Activated CD8-positive, alpha-beta T cell treated with anti-CD3 and anti-CD28 coated beads for 36 hours (primary cell): Measurements from ENCODE around the gene ETS1. TPM values are rescaled to one million over a fixed set of nuclear protein-coding genes. Genes with fewer than 3 reads are reported as not detected.

ENCODE experiments used
- ATAC-seq: fragments of 200-7000 bp; cut with Tn5 transposase; one replicate; pipeline ENCODE4 v1.10.0; 2021; ENCODE audit warnings: mild to moderate bottlenecking, moderate library complexity
- CTCF ChIA-PET: fragments of 350-600 bp; sonication (Branson Sonifier 250); formaldehyde crosslinking; loops from one replicate; lab custom pipeline; 2021; ENCODE audit warnings: antibody characterized with exemption; lab: Charles Lee
- POLR2A ChIA-PET: fragments of 350-600 bp; sonication (Branson Sonifier 250); formaldehyde crosslinking; loops from one replicate; lab custom pipeline; 2021; ENCODE audit warnings: antibody characterized with exemption; lab: Charles Lee
- DNase-seq: peaks from one replicate; pipeline ENCODE4 v3.0.0-alpha.2; 2020
- H3K27ac Mint-ChIP-seq: one replicate; pipeline ENCODE4 v1.8.0; 2021; ENCODE audit warnings: mild to moderate bottlenecking, mixed read lengths
- H3K27me3 Mint-ChIP-seq: one replicate; pipeline ENCODE4 v1.8.0; 2021; ENCODE audit warnings: mixed read lengths
- H3K36me3 Mint-ChIP-seq: one replicate; pipeline ENCODE4 v1.8.0; 2021; ENCODE audit warnings: low read depth, mixed read lengths
- H3K4me1 Mint-ChIP-seq: one replicate; pipeline ENCODE4 v1.8.0; 2021; ENCODE audit warnings: low read depth, mixed read lengths
- H3K4me3 Mint-ChIP-seq: one replicate; pipeline ENCODE4 v1.8.0; 2021; ENCODE audit warnings: mild to moderate bottlenecking, moderate library complexity, mixed read lengths
- H3K9me3 Mint-ChIP-seq: one replicate; pipeline ENCODE4 v1.8.0; 2021; ENCODE audit warnings: mixed read lengths
- intact Hi-C: fragments of 100-400 bp; cut with micrococcal nuclease; formaldehyde crosslinking; loops from one replicate; pipeline ENCODE4 v1.10.0; 2022
- total RNA-seq, 2 experiments: library from RNA; stranded (reverse); gene quantifications; one replicate each; pipeline ENCODE4 v1.2.3, GENCODE V29; 2021
- TF ChIP-seq, protein P1 (sequence below): fragments of 200-600 bp; IDR thresholded peaks from one replicate; pipeline ENCODE4 v1.8.0; 2022; ENCODE audit warnings: antibody characterized with exemption, mild to moderate bottlenecking

Gene ETS1
- total RNA-seq, 2 experiments from 2014 or later: 527 to 532 TPM

DNA sequence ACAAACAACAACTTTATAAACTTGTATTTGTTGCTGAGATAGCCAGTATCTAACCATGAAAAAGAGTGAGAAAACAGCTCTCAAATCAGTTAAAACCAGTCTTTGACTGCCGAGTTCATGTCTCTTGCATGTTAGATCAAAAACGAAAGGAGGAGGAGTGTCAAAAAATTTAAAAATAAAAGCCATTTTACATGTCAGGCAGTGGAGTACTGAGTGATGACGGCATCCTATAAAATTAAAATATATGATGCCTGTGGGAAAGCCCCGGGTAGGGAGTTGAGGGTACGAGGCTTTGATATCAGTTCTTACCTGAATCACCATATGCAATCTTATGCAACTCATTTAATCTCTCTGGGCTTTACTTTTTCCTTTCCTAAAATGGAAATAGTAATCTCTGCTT lies 117.3 kb downstream of the ETS1 start:
- Mint-ChIP-seq H3K4me1 (peaks cover 94% of the 10 kb centered on the region), H3K27me3 (no peaks in the 10 kb centered on the region), H3K9me3 (no peaks in the 10 kb centered on the region), H3K4me3 (peak overlapping the region; percentile 68), H3K27ac (peak overlapping the region; percentile 97), H3K36me3 (peaks cover 96% of the 10 kb centered on the region)
- ATAC-seq (peak; percentile 18), DNase-seq (peak; percentile 83)
- TF ChIP-seq, protein P1, sequence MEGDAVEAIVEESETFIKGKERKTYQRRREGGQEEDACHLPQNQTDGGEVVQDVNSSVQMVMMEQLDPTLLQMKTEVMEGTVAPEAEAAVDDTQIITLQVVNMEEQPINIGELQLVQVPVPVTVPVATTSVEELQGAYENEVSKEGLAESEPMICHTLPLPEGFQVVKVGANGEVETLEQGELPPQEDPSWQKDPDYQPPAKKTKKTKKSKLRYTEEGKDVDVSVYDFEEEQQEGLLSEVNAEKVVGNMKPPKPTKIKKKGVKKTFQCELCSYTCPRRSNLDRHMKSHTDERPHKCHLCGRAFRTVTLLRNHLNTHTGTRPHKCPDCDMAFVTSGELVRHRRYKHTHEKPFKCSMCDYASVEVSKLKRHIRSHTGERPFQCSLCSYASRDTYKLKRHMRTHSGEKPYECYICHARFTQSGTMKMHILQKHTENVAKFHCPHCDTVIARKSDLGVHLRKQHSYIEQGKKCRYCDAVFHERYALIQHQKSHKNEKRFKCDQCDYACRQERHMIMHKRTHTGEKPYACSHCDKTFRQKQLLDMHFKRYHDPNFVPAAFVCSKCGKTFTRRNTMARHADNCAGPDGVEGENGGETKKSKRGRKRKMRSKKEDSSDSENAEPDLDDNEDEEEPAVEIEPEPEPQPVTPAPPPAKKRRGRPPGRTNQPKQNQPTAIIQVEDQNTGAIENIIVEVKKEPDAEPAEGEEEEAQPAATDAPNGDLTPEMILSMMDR: no peak
- POLR2A ChIA-PET: interaction anchor here (0.6 to 33.4 kb wide), 8 partner anchors 27 to 320 kb away, joined by 3 to 1082 read pairs (median 4); no protein-coding TSS in a partner anchor
- intact Hi-C loops: loop anchor here (2.0 to 5.0 kb wide), 5 partner anchors 37 to 238 kb away; no protein-coding TSS in a partner anchor
- CTCF ChIA-PET: interaction anchor here (1.0 to 8.9 kb wide), 8 partner anchors 34 to 180 kb away, joined by 3 to 93 read pairs (median 5); no protein-coding TSS in a partner anchor

DNA sequence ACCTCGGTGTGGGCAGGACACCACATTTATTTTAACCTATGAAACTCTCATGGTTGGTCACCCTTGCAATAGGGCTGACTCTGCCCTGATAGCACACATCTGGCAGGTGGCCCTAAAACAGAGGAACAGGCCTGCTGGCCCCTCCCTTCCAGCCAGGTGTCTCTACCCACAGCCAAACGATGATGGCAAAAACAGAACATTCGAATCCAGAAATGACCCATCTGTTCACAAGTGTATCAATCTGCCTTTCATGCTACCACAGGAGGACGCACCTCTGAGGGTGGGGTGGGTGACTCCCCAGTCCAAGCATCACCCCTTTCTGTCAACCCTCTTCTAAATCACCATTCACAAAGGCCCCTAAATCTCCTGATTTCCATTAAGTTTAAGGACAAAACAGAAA lies 118.1 kb downstream of the ETS1 start:
- no peaks in the 10 kb centered on the region for H3K27me3 Mint-ChIP-seq
- peak; percentile 61 for DNase-seq

DNA sequence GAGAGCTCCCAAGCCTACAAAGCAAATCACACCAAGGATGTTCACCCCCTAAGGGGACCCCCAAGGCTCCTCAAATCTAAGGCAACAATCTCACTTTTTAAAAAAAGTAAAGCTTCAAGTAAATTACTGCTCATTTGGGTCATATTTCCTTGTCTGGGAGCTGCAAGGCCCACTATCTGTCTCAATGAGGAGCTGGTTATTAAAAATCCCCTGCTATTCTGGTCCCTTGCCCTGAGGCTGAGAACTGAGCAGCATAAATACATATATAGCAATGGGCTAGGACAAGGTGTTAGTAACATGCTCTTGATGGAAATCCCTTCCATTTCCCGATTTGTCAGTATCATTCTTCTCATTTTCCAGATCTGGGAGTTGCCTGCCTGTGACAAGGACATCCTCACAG lies 119.2 kb downstream of the ETS1 start:
- H3K27ac Mint-ChIP-seq: peak overlapping the region; percentile 97
- DNase-seq: no peak
- POLR2A ChIA-PET: interaction anchor here (0.7 to 33.4 kb wide), 17 partner anchors 10 to 276 kb away, joined by 3 to 1082 read pairs (median 3); no protein-coding TSS in a partner anchor
- no peaks in the 10 kb centered on the region for H3K9me3 Mint-ChIP-seq
- intact Hi-C loops: loop anchor here (5.0 kb wide), 1 partner anchor 46 kb away; no protein-coding TSS in a partner anchor
- TF ChIP-seq, protein P1: no peak
- H3K4me3 Mint-ChIP-seq: peak overlapping the region; percentile 68
- peaks cover 95% of the 10 kb centered on the region for H3K4me1 Mint-ChIP-seq
- H3K36me3 Mint-ChIP-seq: peaks cover 96% of the 10 kb centered on the region
- CTCF ChIA-PET: interaction anchor here (0.7 to 8.9 kb wide), 11 partner anchors 17 to 178 kb away, joined by 3 to 93 read pairs (median 6); no protein-coding TSS in a partner anchor
- no peaks in the 10 kb centered on the region for H3K27me3 Mint-ChIP-seq
- no peak for ATAC-seq

More for the DNA sequence above, 118.1 kb downstream of the ETS1 start:
- Mint-ChIP-seq H3K9me3 (no peaks in the 10 kb centered on the region), H3K4me1 (peaks cover 94% of the 10 kb centered on the region), H3K36me3 (peaks cover 96% of the 10 kb centered on the region), H3K27ac (peak overlapping the region; percentile 97), H3K4me3 (peak overlapping the region; percentile 68)
- intact Hi-C loops: loop anchor here (5.0 kb wide), 1 partner anchor 47 kb away; no protein-coding TSS in a partner anchor
- peak; percentile 4 for ATAC-seq
- CTCF ChIA-PET: interaction anchor here (1.1 to 8.9 kb wide), 8 partner anchors 35 to 179 kb away, joined by 3 to 93 read pairs (median 5); no protein-coding TSS in a partner anchor
- TF ChIP-seq, protein P1: no peak
- POLR2A ChIA-PET: interaction anchor here (0.7 to 33.4 kb wide), 9 partner anchors 28 to 319 kb away, joined by 3 to 1082 read pairs (median 4); no protein-coding TSS in a partner anchor

DNA sequence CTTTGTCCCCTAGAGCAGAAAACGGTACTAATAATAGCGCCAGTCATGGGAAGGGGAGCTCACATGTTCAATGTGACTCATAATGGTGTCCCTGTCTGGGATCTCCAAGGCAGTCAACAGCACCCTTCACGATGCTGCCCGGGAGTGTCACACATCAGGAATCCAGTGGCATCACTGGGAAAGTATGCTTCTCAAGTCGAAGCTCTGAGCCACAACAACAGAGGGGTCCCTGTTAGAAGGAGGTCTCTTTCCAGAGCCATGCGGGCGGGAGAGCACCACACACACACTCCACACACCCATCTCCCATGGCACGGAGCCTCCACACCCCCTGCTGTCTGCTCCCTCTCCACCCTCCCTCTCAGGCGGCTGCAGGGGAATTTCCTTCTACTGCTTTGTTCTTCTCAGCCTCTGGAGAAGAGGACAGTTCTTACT lies 119.7 kb downstream of the ETS1 start:
- H3K27me3 Mint-ChIP-seq: no peaks in the 10 kb centered on the region
- peaks cover 96% of the 10 kb centered on the region for H3K36me3 Mint-ChIP-seq
- peaks cover 95% of the 10 kb centered on the region for H3K4me1 Mint-ChIP-seq
- ChIA-PET CTCF (interaction anchor here (0.7 to 8.9 kb wide), 9 partner anchors 17 to 177 kb away, joined by 3 to 93 read pairs (median 6); no protein-coding TSS in a partner anchor), POLR2A (interaction anchor here (0.7 to 33.4 kb wide), 16 partner anchors 9 to 276 kb away, joined by 3 to 1082 read pairs (median 3); no protein-coding TSS in a partner anchor)
- ATAC-seq (no peak), DNase-seq (peak; percentile 54)
- H3K9me3 Mint-ChIP-seq: no peaks in the 10 kb centered on the region
- intact Hi-C loops: loop anchor here (5.0 kb wide), 1 partner anchor 45 kb away; no protein-coding TSS in a partner anchor
- TF ChIP-seq, protein P1: no peak
- peak overlapping the region; percentile 68 for H3K4me3 Mint-ChIP-seq
- H3K27ac Mint-ChIP-seq: peak overlapping the region; percentile 97
